Kidney (tissue), 14 donors: ENCODE results near the gene TMEM170A. TPM values are rescaled to one million over a fixed set of nuclear protein-coding genes. Genes with fewer than 3 reads are reported as not detected.
A peak's percentile ranks its signal among the peaks of the same experiment; 100 is the strongest.

Source experiments
- DNase-seq, 5 donors: peaks; one replicate each; pipeline ENCODE4 v3.0.0-alpha.2; 2013 to 2020
- FAIRE-seq: peaks from 2 replicates; lab custom pipeline; 2012; peaks lifted over from hg19 to GRCh38; lab: Jason Lieb, UNC
- H3K27ac ChIP-seq, 2 donors: one replicate each; pipeline ENCODE4 v1.7.0; 2013; ENCODE audit warnings: low read depth in 2 of 2, low read length in 2 of 2, inconsistent platforms in 1 of 2
- H3K27me3 ChIP-seq: one replicate; pipeline ENCODE4 v1.7.1; 2013; ENCODE audit warnings: low read length, inconsistent platforms; ENCODE audit not compliant: control insufficient read depth, insufficient read depth
- H3K36me3 ChIP-seq, 3 donors: one replicate each; pipeline versions ENCODE4 v1.7.0 to v1.7.1; 2013; ENCODE audit warnings: low read length in 3 of 3, control low read depth in 1 of 3, inconsistent platforms in 1 of 3; ENCODE audit not compliant: insufficient read depth in 3 of 3, control insufficient read depth in 2 of 3
- H3K4me1 ChIP-seq, 3 donors: one replicate each; pipeline versions ENCODE4 v1.7.0 to v1.7.1; 2013; ENCODE audit warnings: low read length in 3 of 3, inconsistent platforms in 1 of 3, low read depth in 1 of 3; ENCODE audit not compliant: control insufficient read depth in 2 of 3, insufficient read depth in 2 of 3
- H3K4me3 ChIP-seq, 3 donors: one replicate each; pipeline versions ENCODE4 v1.7.0 to v1.8.1; 2013; ENCODE audit warnings: low read length in 3 of 3, control low read depth in 1 of 3, inconsistent platforms in 1 of 3
- H3K9ac ChIP-seq, 3 donors: one replicate each; pipeline versions ENCODE4 v1.7.0 to v1.7.1; 2013; ENCODE audit warnings: low read length in 3 of 3, control low read depth in 1 of 3, inconsistent platforms in 1 of 3
- H3K9me3 ChIP-seq, 3 donors: one replicate each; pipeline versions ENCODE4 v1.7.0 to v1.7.1; 2013; ENCODE audit warnings: low read length in 3 of 3, control low read depth in 1 of 3, inconsistent platforms in 1 of 3; ENCODE audit not compliant: control insufficient read depth in 2 of 3, insufficient read depth in 1 of 3
- CTCF ChIP-seq: IDR thresholded peaks from 3 replicates; pipeline ENCODE4 v1.5.1; 2012; ENCODE audit warnings: mild to moderate bottlenecking, moderate library complexity, borderline replicate concordance; ENCODE audit not compliant: insufficient read depth; ENCODE audit errors: extremely low read depth
- intact Hi-C: fragments of 100-400 bp; cut with DNase I; formaldehyde crosslinking; loops from one replicate; pipeline ENCODE4 v1.11.1; 2022
- polyA plus RNA-seq: library from polyadenylated mRNA; stranded (reverse); fragments of 350-450 nt; fragmentation: Illumina TruSeq; extraction: RNeasy Lipid Tissue Mini Kit (QIAGEN cat#74804); gene quantifications from one replicate; pipeline ENCODE4 v1.2.3, GENCODE V29; 2014; ENCODE audit warnings: low read depth, low replicate concordance; ENCODE audit not compliant: insufficient read depth
- total RNA-seq: library from RNA; stranded (reverse); fragmentation: NEBNext Ultra II Directional; extraction: Animal tissue kit (Norgen Biotek cat#: 25700); gene quantifications from one replicate; pipeline ENCODE4 v1.2.1, GENCODE V29; 2021
- donor health status: control.
- donor health status: control.
- donor health status: control.
- donor health status: control.
- donor health status: control.
- donor health status: DM: yes; HTN: yes; CAD: no.
- donor health status: Normal renal cell carcinoma (clear cell type).

TMEM170A gene
- total and polyA plus RNA-seq, 2 donors from 2014 or later, result 10.2 to 22.8 TPM

GRCh38 chr16:75478480-75479345, 14.2 kb upstream of the TMEM170A start:
- Histone ChIP-seq H3K36me3 (no peaks in the 10 kb centered on the region), H3K27ac (no peak overlapping the region), H3K9ac (no peak overlapping the region), H3K4me1 (no peaks in the 10 kb centered on the region), H3K4me3 (no peak overlapping the region), H3K27me3 (no peaks in the 10 kb centered on the region), H3K9me3 (no peaks in the 10 kb centered on the region)
- DNase-seq, result no peak
- no peak for FAIRE-seq
- TF ChIP-seq CTCF, result no peak
- intact Hi-C loops, result no loop called here

- Histone ChIP-seq H3K9me3 (no peaks in the 10 kb centered on the region), H3K27ac (no peak overlapping the region), H3K27me3 (no peaks in the 10 kb centered on the region), H3K4me3 (no peak overlapping the region), H3K36me3 (no peaks in the 10 kb centered on the region), H3K9ac (no peak overlapping the region), H3K4me1 (no peaks in the 10 kb centered on the region)
- no peak for DNase-seq
- intact Hi-C loops, result no loop called here
- no peak for TF ChIP-seq CTCF
- FAIRE-seq, result no peak
These were observed 13.4 kb upstream of the TMEM170A start for GRCh38 chr16:75477680-75478473.

- Histone ChIP-seq H3K4me3 (no peak overlapping the region), H3K36me3 (no peaks in the 10 kb centered on the region), H3K9me3 (no peaks in the 10 kb centered on the region), H3K27me3 (no peaks in the 10 kb centered on the region), H3K27ac (no peak overlapping the region), H3K9ac (no peak overlapping the region), H3K4me1 (no peaks in the 10 kb centered on the region)
- FAIRE-seq (no peak), DNase-seq (peak in 1 of 5 donors; percentile 72)
- no peak for TF ChIP-seq CTCF
- intact Hi-C loops, result no loop called here
These were observed 12.3 kb upstream of the TMEM170A start for GRCh38 chr16:75476817-75477216.
